ENCODE results near the gene SLC6A8.

SLC6A8 gene

DNA sequence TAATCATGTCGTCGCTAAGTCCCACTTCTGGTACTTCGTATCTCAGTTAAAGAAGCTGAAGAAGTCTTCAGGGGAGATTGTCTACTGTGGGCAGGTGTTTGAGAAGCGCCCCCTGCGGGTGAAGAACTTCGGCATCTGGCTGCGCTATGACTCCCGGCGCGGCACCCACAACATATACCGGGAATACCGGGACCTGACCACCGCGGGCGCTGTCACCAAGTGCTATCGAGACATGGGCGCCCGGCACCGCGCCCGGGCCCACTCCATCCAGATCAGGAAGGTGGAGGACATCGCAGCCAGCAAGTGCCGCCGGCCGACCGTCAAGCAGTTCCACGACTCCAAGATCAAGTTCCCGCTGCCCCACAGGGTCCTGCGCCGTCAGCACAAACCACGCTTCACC is 25.5 kb upstream of the SLC6A8 start:
- Mint-ChIP-seq H3K27me3 (peaks cover 70% of the 10 kb centered on the region), H3K4me1 (ENCODE audit: low read depth) (peaks cover 1% of the 10 kb centered on the region), H3K4me3 (peak overlapping the region; percentile 65), H3K9me3 (no peaks in the 10 kb centered on the region), H3K36me3 (ENCODE audit: low read depth) (no peaks in the 10 kb centered on the region), H3K27ac (no peak overlapping the region)
- peak; percentile 77 for DNase-seq

DNA sequence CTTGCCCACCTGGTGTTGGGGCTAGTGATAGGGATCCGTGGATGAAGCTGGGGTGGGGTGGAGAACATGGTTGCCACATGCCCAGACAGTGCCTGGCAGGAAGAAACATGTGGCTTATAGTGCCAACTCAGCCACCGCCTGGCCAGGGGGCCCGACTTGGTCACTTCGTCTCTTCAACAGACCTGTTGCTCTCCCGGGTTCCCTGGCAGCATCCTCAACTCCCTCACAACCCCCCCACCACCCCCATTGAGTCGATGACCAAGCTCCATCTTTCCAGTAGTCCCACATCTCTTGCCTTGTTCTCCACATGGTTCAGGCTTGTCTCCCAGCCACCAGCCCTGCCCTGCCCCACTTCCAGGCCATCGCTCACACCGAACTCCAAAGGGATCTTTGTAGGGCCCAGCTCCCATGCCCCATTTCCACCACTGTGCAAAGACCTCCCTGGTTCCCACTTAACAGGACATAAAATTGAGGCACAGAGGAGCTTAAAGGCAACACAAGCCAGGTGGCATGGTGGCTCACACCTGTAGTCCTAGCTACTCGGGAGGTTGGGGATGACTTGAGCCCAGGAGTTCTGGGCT is 21.9 kb upstream of the SLC6A8 start:
- H3K9me3 Mint-ChIP-seq = no peaks in the 10 kb centered on the region
- H3K4me3 Mint-ChIP-seq = no peak overlapping the region
- H3K36me3 Mint-ChIP-seq (ENCODE audit: low read depth) = no peaks in the 10 kb centered on the region
- peaks cover 10% of the 10 kb centered on the region for H3K4me1 Mint-ChIP-seq (ENCODE audit: low read depth)
- H3K27me3 Mint-ChIP-seq = peaks cover 61% of the 10 kb centered on the region
- no peak for DNase-seq
- no peak overlapping the region for H3K27ac Mint-ChIP-seq

DNA sequence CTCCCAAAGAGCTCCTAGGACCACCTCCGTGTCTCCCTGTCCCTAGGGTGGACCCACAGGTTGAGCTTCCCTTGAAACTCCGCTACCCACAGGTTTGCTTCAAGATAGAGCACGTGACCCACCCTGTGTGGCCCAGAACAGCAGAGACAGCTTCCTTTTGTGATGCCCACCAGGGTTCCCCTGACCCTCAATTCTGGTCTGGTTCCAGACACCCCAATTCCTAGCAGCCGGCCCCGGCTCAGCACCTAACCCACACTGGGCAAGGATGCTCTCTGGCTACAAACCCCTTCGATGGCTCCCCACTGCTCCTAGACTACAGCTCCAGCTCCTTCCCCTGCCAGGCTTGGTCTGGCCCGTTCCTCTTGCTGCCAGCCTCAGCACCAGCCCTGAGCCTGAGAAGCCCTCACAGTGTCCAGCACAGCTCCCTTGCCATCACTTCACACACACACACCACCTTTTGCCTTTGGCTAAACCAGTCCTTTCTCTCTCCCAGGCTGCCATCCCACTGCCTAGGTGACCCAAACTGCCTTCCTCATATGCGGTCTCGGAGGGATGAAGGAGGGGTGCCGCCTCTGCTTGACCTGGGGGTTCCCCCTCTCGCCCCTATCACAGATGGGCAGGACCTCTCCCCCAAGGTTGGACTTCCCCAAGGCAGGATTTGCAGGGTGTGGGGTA is 20.3 kb upstream of the SLC6A8 start:
- DNase-seq = no peak
- no peak overlapping the region for H3K27ac Mint-ChIP-seq
- no peaks in the 10 kb centered on the region for H3K9me3 Mint-ChIP-seq
- H3K36me3 Mint-ChIP-seq (ENCODE audit: low read depth) = no peaks in the 10 kb centered on the region
- peaks cover 9% of the 10 kb centered on the region for H3K4me1 Mint-ChIP-seq (ENCODE audit: low read depth)
- peaks cover 58% of the 10 kb centered on the region for H3K27me3 Mint-ChIP-seq
- H3K4me3 Mint-ChIP-seq = peak overlapping the region; percentile 72

DNA sequence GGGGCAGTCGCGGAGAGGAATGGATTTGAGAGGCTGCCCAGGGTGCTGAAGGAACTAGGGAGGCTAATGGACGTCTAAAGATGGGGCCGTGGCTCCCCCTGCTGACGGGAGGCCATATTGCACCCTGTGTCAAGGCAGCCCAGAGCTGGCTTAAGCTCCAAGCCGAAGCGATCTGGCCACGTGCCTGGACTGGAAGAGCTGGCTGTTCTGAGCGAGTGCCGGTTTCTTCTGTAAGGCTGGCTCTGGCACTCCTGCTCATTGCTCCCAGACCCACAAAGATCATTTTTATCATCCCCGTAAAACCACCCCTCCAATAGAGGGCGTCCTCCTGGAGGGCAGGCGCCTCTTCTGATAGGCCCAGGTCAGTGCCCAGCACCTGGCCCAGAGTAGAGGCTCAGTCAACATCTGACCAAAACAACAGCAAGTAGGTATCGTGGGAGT is 19.8 kb upstream of the SLC6A8 start:
- Mint-ChIP-seq H3K36me3 (ENCODE audit: low read depth) (no peaks in the 10 kb centered on the region), H3K4me1 (ENCODE audit: low read depth) (peaks cover 10% of the 10 kb centered on the region), H3K27me3 (peaks cover 59% of the 10 kb centered on the region), H3K9me3 (no peaks in the 10 kb centered on the region), H3K4me3 (peak overlapping the region; percentile 72), H3K27ac (no peak overlapping the region)
- peak; percentile 87 for DNase-seq

DNA sequence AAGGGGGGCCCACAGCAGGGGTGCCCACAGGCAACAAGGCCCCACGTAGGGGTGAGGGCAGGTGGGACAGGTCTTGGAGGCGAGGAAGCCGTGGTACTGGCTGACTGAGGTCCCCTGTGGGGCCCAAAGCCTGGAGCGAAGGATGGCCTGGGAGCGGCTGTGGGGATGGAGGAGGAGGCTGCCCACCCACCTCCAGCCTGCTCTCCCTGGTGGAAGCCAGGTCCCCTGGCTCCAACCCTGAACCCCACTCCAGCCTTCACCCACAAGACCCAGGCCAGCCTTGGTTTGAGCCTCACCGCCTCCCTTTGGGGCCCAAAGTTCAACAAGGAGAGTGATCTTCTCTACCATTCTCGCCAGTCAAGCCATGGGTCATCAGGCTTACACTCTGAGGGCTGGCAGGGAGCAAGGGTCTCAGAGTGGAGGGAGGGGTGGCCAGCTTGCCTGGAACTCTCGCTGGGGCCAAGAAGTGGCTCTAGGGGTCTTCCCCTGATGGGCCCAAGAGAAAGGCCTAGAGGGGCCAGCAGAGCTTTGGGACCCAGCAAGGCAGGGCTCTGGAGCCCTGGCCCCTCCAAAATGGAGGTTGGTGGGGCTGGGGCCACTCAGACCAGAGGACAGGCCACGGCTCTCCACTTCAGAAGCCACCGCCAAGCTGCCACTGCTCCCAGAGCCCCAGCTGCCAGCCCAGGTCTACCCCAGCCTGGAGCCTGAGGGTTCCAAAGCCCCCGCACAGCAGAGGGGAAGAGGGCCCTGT is 19.1 kb upstream of the SLC6A8 start:
- H3K36me3 Mint-ChIP-seq (ENCODE audit: low read depth) = no peaks in the 10 kb centered on the region
- H3K9me3 Mint-ChIP-seq = no peaks in the 10 kb centered on the region

DNA sequence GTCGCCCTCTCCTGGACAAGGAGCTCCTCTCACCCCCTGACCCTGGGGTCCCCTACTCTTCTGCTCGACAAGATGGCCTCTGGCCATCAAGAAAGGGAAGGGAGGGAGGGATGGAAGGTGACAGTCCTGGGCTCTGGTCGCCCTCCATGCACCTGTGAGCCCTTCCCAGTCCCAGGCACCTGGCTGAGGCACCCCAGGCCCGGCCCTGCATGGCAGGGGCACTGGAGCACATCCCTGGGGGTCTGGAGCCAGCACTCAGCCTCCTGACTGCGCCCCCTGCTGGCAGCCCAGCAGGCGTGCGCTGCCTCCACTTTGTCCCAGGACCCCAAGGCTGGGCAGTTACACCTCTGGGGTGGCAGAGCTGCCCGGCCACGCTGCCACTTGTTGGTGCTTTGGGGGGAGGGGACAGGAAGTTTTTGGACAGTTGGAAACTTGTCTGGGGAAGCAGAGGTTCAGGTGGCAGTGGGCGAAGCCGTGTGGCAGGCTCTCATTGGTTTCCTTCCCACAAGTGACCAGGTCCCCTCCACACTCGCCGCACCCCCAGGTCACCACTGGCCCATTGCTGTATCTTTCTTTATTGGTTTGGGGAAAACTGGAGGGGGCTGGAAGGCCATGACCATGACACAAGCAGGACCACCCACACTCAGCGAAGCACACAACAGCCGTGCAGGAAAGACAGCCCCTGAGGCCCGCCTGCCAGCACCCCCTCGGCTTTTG is 18.4 kb upstream of the SLC6A8 start:
- DNase-seq = peak; percentile 72
- H3K36me3 Mint-ChIP-seq (ENCODE audit: low read depth) = no peaks in the 10 kb centered on the region
- H3K27ac Mint-ChIP-seq = no peak overlapping the region
- no peak overlapping the region for H3K4me3 Mint-ChIP-seq
- H3K9me3 Mint-ChIP-seq = no peaks in the 10 kb centered on the region
- peaks cover 13% of the 10 kb centered on the region for H3K4me1 Mint-ChIP-seq (ENCODE audit: low read depth)
- H3K27me3 Mint-ChIP-seq = peaks cover 63% of the 10 kb centered on the region

More for the DNA sequence above, 19.1 kb upstream of the SLC6A8 start:
- peaks cover 60% of the 10 kb centered on the region for H3K27me3 Mint-ChIP-seq
- H3K4me1 Mint-ChIP-seq (ENCODE audit: low read depth) = peaks cover 12% of the 10 kb centered on the region
- H3K27ac Mint-ChIP-seq = no peak overlapping the region
- DNase-seq = no peak
- no peak overlapping the region for H3K4me3 Mint-ChIP-seq

DNA sequence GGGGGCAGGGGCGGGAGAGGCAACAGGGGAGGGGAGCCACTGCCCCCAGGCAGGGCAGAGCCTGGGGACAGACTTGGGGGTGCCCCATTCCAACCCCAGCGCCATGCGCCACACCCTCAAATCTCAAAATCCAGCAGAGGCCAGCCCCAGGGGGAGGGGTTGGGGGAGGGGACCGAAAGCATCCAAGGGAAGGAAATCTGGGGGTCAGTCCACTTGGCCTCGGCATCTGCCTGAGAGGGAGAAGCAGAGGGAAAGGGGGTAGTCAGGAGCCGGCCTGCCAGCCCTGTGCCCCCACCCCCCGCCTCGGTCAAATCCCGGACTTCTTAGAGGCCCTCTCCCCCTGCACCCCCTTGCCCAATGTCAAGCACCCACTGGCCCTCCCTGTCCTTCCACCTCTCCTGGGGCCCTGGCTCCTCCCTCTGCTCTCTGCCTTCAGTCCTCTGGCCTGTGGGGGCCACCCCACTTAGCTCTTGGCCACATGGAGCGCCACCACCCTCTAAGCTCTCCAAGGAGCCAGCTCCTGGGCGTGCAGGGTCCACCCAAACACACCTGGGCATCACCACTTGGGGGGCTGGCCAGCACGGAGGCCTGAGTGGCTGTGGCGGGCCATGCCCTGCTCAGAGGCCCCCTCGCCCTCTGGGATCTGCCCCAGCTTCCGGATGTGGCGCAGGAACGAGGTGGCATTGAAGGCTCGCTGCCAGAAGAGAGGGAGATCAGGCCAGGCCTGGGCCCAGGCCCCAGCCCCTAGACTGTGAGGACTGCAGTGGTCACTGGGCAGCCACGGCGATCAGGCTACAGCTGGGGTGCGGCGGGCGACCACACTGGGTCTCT is 17.6 kb upstream of the SLC6A8 start:
- DNase-seq = no peak
- Mint-ChIP-seq H3K4me3 (no peak overlapping the region), H3K4me1 (ENCODE audit: low read depth) (peaks cover 13% of the 10 kb centered on the region), H3K9me3 (no peaks in the 10 kb centered on the region), H3K36me3 (ENCODE audit: low read depth) (no peaks in the 10 kb centered on the region), H3K27me3 (peaks cover 63% of the 10 kb centered on the region), H3K27ac (no peak overlapping the region)

DNA sequence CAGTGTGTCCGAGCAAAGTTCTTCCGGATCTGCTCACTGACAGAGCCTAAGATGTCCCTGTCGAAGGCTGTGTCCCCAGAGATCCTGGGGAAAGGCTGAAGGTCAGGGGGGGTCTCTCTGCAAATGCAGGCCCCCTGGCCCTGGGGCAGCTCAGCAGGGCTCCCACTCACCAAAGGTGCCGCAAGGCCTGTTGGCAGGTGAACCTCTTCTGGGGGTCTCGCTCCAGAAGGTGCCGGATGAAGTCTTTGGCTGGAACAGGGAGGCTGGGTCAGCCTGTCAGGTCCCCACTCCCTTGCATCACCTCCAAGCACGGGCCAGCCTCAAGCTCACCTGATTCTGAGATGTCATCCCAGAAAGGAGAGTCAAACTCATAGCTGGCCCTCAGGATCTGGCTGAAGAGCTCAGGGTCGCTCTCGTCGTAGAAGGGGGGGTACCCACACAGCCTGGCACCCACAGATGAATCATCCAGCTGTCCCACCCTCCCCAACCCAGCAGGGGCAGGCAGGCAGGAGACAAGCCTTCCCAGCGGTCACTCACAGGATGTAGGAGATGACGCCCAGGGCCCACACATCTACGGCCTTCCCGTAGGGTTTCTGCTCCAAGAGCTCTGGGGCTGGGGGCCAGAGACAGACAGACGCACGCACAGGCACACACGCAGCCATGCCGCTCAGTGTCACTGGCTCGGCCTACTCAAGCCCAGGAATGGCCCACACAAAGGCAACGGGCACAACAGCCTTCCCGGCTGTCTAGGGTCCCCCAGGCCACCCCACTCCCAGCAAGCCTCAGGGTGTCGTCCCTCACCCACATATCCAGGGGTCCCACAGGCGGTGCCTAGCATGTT is 16.8 kb upstream of the SLC6A8 start:
- no peaks in the 10 kb centered on the region for H3K9me3 Mint-ChIP-seq
- H3K4me3 Mint-ChIP-seq = no peak overlapping the region
- no peaks in the 10 kb centered on the region for H3K36me3 Mint-ChIP-seq (ENCODE audit: low read depth)
- H3K27ac Mint-ChIP-seq = no peak overlapping the region
- DNase-seq = no peak
- peaks cover 13% of the 10 kb centered on the region for H3K4me1 Mint-ChIP-seq (ENCODE audit: low read depth)
- peaks cover 58% of the 10 kb centered on the region for H3K27me3 Mint-ChIP-seq

DNA sequence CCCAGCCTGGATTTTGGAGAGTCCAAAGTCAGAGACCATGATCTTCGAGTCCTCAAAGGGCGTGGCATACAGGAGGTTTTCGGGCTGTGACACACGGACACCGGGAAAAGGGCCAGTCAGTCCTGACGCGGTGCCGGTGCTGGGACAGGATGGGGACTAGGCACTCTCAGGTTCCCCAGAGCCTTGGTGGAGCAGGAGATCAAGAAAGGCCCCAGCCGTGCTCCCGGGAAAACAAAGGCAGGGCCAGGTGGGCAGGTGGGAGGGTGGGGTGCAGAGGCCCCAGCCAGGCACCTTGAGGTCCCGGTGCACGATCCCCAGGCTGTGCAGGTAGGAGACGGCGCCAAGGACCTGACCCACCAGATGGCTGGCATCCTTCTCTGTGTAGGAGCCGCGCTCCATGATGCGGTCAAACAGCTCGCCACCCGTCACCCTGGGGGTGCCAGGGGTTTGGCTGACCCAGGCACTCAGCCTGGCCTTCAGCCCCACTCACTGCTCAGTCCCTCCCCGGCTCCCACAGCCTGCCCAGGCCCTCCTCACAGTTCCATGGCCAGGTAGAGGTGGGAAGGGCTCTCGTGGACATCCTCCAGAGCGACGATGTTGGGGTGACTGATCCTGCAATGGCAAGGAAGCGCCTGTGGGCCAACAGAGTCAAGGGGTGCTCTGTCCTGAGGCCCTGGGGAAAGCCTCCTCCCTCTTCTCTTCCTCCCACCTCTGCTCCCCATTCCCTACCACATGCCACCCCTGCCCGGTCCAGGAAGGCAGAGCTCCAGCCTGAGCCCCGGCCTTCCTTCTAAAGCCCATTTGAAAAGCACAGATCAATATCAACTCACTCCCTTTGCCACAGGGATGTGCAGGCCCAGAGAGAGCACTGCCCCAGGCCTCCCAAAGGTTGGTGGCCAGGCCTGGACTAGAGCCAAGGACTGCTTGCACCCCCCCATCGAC is 15.9 kb upstream of the SLC6A8 start:
- H3K4me1 Mint-ChIP-seq (ENCODE audit: low read depth) = peaks cover 13% of the 10 kb centered on the region
- no peak for DNase-seq
- no peak overlapping the region for H3K27ac Mint-ChIP-seq
- H3K36me3 Mint-ChIP-seq (ENCODE audit: low read depth) = no peaks in the 10 kb centered on the region
- no peak overlapping the region for H3K4me3 Mint-ChIP-seq
- H3K9me3 Mint-ChIP-seq = no peaks in the 10 kb centered on the region
- peaks cover 54% of the 10 kb centered on the region for H3K27me3 Mint-ChIP-seq

DNA sequence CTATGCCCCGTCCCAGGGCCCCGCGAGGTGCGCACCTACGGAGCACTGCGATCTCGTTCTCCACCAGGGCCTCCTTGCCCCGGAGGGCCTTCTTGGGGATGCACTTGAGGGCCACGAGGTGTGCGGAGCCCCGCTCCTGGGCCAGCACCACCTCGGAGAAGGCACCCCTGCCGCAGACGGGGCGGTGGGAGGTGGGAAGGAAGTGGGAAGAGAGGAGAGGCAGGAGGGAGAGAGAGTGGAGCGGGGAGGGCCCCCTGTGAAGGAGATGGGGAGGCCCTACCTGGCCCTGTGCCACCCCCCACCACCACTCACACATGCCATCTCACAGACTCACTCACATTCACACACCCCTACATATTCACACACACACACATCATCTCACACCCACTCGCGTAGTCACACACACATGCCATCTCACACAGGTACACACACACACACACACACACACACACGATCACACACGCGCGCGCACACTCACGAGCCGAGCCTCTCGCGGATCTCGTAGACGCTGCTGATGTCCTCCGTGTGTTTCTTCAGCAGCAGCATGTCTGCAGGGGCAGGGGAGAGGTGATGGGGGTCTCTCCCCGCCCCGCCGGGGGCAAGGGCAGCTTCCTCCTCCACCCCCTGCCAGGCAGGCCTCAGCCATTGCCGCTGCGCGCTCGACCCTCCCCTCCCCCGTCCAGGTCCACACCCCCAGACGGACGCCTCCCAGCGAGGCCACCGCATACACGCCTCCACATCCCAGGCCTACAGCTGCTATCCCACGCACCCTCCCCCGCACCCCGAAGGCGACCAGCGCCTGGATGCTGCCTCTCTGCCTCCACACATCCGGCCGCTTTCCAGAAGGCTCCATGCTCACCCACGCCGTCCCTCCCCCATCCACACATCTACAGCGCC is 14.9 kb upstream of the SLC6A8 start:
- Mint-ChIP-seq H3K27ac (no peak overlapping the region), H3K4me3 (peak overlapping the region; percentile 31), H3K4me1 (ENCODE audit: low read depth) (peaks cover 9% of the 10 kb centered on the region), H3K9me3 (no peaks in the 10 kb centered on the region), H3K36me3 (ENCODE audit: low read depth) (no peaks in the 10 kb centered on the region), H3K27me3 (peaks cover 49% of the 10 kb centered on the region)
- no peak for DNase-seq

DNA sequence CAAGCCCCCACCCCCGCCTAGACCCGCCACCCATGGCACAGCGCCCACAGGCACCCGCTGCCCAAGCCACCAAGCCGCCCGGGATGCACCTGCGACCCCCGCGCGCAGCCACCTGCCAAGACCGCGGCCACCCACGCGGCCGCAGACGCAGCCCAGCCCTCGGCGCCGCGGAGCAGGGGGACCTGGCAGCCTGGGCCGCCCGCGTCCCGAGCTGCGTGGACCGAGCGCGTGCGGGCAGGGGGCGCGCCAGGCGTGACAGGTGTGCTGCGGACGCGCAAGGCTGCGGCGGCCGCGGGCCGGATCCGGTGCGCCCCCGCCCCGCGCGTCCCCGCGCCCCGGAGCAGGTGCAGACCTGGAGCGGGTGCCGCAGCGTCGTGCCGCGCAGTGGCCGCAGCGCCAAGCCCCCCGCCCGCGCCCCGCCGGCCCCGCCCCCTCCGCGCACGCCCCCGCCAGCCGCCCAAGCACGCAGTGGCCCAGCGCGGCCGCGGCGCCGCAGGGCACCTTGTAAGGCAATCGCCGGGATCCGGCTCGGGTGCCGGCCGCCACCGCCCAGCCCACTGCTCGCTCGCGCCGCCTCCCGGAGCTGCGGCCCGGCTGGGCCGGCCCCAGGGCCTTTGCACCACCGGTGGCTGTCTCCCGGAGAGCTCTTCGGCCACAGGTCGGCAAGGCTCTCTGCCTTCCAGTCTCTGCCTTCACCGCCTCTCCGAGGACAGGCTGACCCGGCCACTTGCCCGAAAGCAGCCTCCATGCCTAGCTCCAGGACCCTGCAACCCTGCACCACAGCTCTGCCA is 14.1 kb upstream of the SLC6A8 start, which contains the start of gene PNCK:
Gene PNCK, minus strand, starts transcription at position 386 of the 791 bp plus-strand sequence. CDS start 737 bp downstream, outside the sequence.
- Mint-ChIP-seq H3K4me3 (peak within 1 kb of the TSS; percentile 31), H3K36me3 (ENCODE audit: low read depth) (no peaks in the 10 kb centered on the region), H3K27ac (no peak within 1 kb of the TSS), H3K9me3 (no peaks in the 10 kb centered on the region), H3K4me1 (ENCODE audit: low read depth) (peaks cover 4% of the 10 kb centered on the region), H3K27me3 (peaks cover 49% of the 10 kb centered on the region)
- no peak for DNase-seq
